Epithelial cell of proximal tubule (primary cell): ENCODE results near the gene METTL14. TPM values are rescaled to one million over a fixed set of nuclear protein-coding genes. Genes with fewer than 3 reads are reported as not detected.

Source experiments
- DNase-seq: peaks from one replicate; pipeline ENCODE4 v3.0.0-alpha.2; 2011; ENCODE audit warnings: low read depth
- H3K4me3 ChIP-seq: 2 replicates; pipeline ENCODE4 v1.5.1; 2011; ENCODE audit warnings: low read depth, mild to moderate bottlenecking, low read length
- total RNA-seq: library from RNA; depleted of rRNA; stranded (reverse); fragments of >200 nt; gene quantifications from 2 replicates; pipeline ENCODE4 v1.2.3, GENCODE V29; 2015
- TF ChIP-seq, protein P1 (sequence below): conservative IDR thresholded peaks from 2 replicates; pipeline ENCODE4 v1.5.1; 2012; ENCODE audit warnings: low read depth, mild to moderate bottlenecking, low read length

METTL14 gene
- total RNA-seq, 1 donor from 2014 or later, result 55.5 TPM

DNA sequence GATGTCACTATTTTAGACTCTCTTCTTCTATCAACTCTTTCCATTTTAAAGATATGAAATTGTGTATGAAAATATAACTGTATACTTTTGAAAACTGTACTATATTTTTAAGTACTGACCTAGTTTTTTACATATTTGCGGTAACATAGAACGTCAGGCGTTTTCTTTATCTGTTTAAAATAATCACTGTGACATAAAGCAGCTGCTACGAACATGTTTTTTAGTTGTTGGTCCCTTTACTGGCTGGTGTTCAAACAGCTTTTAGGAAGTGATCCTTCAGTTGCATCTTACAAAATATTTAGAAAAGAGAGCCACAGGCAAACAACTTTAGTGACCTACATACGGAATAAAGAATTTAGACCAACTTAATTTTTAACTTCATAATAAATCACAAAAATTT, 73.1 kb downstream of the METTL14 start:
- no peak overlapping the region for H3K4me3 ChIP-seq
- no peak for DNase-seq
- TF ChIP-seq, protein P1, sequence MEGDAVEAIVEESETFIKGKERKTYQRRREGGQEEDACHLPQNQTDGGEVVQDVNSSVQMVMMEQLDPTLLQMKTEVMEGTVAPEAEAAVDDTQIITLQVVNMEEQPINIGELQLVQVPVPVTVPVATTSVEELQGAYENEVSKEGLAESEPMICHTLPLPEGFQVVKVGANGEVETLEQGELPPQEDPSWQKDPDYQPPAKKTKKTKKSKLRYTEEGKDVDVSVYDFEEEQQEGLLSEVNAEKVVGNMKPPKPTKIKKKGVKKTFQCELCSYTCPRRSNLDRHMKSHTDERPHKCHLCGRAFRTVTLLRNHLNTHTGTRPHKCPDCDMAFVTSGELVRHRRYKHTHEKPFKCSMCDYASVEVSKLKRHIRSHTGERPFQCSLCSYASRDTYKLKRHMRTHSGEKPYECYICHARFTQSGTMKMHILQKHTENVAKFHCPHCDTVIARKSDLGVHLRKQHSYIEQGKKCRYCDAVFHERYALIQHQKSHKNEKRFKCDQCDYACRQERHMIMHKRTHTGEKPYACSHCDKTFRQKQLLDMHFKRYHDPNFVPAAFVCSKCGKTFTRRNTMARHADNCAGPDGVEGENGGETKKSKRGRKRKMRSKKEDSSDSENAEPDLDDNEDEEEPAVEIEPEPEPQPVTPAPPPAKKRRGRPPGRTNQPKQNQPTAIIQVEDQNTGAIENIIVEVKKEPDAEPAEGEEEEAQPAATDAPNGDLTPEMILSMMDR, result no peak

DNA sequence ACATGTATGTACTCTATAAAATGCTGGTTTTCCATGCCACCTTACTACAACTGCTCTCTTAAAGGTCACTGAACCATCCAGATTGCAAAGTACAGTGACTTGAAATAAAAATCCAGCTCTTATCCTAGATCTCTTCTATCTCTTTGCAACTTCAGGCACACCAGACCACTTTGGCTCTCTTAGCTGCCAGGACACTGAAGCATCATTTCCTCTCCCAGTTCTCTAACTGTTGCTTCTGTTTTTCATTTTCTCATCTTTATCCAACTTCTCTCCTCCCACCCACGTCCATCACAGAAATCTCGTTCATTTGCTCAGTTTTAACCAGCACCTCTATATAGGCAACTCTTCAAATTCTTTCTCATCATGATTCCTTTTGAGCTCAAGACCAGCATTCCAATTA, 74.3 kb downstream of the METTL14 start:
- TF ChIP-seq, protein P1, result no peak
- no peak overlapping the region for H3K4me3 ChIP-seq
- no peak for DNase-seq

DNA sequence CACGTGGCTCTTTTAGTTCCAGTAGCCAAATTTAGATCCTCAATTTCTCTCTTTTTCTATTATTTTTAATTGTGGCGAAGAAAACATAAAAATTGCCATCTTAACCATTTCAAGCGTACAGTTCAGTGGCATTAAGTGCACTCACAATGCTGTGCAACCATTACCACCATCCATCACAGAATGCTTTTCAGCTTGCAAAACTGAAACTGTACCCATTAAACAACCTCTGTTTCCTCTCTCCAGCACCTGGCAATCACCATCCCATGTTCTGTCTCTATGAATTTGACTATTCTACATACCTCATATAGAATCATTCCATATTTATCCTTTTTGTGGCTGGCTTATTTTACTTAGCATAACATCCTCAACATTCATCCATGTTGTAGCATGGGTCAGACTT, 74.9 kb downstream of the METTL14 start:
- TF ChIP-seq, protein P1, result no peak
- no peak for DNase-seq

DNA sequence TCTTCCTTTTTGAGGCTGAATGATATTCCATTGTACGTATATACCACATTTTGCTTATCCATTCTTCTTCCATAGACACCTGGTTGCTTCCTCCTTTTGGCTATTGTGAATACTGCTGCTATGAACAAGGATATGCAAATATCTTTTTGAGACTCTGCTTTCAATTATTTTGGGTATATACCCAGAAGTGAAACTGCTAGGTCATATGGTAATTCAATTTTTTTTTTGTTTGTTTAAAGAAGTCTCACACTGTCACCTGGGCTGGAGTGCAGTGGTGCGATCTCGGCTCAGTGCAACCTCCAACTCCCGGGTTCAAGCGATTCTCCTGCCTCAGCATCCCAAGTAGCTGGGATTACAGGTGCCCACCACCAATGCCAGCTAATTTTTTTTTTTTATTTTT, 75.3 kb downstream of the METTL14 start:
- TF ChIP-seq, protein P1, result no peak
- no peak for DNase-seq
- no peak overlapping the region for H3K4me3 ChIP-seq

More for the DNA sequence above, 74.9 kb downstream of the METTL14 start:
- no peak overlapping the region for H3K4me3 ChIP-seq

DNA sequence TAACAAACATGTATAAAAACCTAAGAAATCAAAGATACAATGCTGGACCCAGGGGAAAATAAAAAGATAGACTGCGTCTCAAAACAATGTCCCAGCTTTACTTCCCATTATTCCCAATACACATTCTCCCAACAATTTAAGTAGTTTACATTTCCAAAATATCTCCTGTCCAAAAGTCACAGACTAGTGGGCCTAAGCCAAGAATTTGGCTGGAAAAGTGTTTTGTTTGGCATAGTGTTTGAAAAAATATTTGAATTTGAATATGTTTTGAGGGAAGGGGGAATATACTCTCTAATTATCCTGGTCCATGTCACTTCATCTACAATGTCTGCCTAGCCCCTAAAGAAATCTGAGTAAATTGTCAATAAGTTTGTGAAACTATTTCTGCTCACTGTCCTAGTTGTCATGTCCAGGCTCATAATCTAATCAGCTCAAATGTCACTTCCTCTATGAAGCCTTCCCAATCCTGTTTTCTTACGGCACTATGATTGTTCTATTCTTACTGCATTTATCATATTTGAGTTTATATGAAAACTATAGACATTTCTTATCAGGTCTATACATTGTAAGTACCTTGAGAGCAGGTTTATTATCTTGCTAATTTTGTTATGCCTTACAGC, 76.3 kb downstream of the METTL14 start:
- no peak for DNase-seq
- no peak overlapping the region for H3K4me3 ChIP-seq
- TF ChIP-seq, protein P1, result no peak

DNA sequence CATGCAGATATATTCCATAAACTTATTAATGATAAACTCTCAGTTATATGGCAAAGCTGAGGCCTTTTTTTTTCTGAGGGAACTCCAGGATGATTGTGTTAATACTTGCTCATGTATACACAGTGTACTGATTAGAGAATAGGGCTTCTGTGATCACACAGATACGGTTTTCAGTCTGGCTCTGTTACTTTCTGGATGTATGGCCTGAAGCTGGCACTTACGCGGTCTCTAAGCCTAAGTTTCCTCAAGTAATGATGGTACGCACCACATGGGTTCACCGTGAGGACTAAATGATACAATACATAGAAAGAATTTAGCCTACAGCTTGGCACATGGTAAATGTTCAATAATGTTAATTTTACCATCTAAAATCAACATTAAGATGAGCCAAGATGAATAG, 77.0 kb downstream of the METTL14 start:
- H3K4me3 ChIP-seq, result no peak overlapping the region

More for the DNA sequence above, 77.0 kb downstream of the METTL14 start:
- no peak for DNase-seq
- TF ChIP-seq, protein P1, result no peak
